ENCODE data around the gene DIPK2B. TPM values are rescaled to one million over a fixed set of nuclear protein-coding genes. Genes with fewer than 3 reads are reported as not detected.

The DIPK2B gene, protein sequence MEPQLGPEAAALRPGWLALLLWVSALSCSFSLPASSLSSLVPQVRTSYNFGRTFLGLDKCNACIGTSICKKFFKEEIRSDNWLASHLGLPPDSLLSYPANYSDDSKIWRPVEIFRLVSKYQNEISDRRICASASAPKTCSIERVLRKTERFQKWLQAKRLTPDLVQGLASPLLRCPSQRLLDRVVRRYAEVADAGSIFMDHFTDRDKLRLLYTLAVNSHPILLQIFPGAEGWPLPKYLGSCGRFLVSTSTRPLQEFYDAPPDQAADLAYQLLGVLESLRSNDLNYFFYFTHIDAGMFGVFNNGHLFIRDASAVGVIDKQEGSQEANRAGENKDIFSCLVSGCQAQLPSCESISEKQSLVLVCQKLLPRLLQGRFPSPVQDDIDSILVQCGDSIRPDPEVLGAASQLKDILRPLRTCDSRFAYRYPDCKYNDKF
- 10 to 100 TPM in 1 of 7 donors, 1 to 10 TPM in 6; 1.9 to 19.1 (median 4.0) TPM for total RNA-seq
- polyA plus RNA-seq = 1 to 10 TPM in 2 of 3 donors, under 1 TPM in 1; 0.96 to 2.2 (median 2.0) TPM
- long read RNA-seq, donor 1, full-length matches to known transcripts = 2 of 2 reads
- long read RNA-seq, donor 1, partial matches to known transcripts = 0 of 2 reads
- long read RNA-seq, donor 1, other reads (novel, unspliced or antisense) = 0 of 2 reads
- long read RNA-seq, donor 2, full-length matches to known transcripts = 6 of 6 reads
- long read RNA-seq, donor 2, partial matches to known transcripts = 0 of 6 reads
- long read RNA-seq, donor 2, other reads (novel, unspliced or antisense) = 0 of 6 reads

DNA sequence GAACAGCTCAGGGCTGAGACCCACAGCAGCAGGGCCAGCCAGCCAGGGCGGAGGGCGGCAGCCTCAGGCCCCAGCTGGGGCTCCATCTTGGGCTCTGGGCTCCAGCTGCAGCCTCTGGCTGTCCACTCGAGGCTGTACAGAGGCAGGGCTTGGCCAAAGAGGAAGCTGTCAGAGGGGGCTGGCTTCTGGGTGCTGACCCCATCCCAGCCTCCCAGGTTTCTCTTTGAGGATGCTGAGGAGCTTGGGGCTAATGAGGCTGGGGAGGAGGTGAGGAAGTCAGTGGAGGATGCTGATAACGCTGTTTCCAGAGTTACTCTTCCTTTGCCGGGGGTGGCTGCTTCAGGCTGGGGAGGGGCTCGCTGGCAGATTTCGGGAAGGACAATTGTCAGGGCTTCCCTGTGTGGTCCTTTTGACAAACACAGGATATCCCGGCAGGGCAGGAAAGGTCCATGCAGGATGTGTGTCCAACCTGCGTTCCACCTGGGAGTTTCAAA is at the start of gene DIPK2B:
TSS of gene DIPK2B (minus strand) at position 136 of the 494 bp plus-strand sequence. CDS start at position 86, 50 bp downstream.
- Histone ChIP-seq H3K4me3 (peak within 1 kb of the TSS in 1 of 8 donors; percentile 40), H3K9me3 (peaks cover 0 to 9% (median 0%) of the 10 kb centered on the region in 8 donors), H3K27ac (peak within 1 kb of the TSS in 2 of 8 donors; percentile 20 to 49), H3K27me3 (replicated peaks in 1 of 7) (peaks cover 0 to 39% (median 7%) of the 10 kb centered on the region in 7 donors), H3K36me3 (no peaks in the 10 kb centered on the region), H3K4me1 (no peaks in the 10 kb centered on the region)
- 22 to 67% (median 32%) methylated on average over 3 to 9 of the region's 9 CpGs for WGBS, 5 donors
- DNase-seq = no peak
- TF ChIP-seq POLR2AphosphoS5 (IDR thresholded peaks at IDR 0.05) (peak; percentile 10 to 21 (median 19)), POLR2A (IDR thresholded peaks at IDR 0.05) (no peak)
- TF ChIP-seq, protein P1, sequence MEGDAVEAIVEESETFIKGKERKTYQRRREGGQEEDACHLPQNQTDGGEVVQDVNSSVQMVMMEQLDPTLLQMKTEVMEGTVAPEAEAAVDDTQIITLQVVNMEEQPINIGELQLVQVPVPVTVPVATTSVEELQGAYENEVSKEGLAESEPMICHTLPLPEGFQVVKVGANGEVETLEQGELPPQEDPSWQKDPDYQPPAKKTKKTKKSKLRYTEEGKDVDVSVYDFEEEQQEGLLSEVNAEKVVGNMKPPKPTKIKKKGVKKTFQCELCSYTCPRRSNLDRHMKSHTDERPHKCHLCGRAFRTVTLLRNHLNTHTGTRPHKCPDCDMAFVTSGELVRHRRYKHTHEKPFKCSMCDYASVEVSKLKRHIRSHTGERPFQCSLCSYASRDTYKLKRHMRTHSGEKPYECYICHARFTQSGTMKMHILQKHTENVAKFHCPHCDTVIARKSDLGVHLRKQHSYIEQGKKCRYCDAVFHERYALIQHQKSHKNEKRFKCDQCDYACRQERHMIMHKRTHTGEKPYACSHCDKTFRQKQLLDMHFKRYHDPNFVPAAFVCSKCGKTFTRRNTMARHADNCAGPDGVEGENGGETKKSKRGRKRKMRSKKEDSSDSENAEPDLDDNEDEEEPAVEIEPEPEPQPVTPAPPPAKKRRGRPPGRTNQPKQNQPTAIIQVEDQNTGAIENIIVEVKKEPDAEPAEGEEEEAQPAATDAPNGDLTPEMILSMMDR (IDR thresholded peaks at IDR 0.05 in 8 of 11, conservative IDR thresholded peaks at IDR 0.05 in 3 of 11) = no peak
- intact Hi-C loops (cut with DNase I; ENCODE audit: low total_unique reads) = no loop called here

DNA sequence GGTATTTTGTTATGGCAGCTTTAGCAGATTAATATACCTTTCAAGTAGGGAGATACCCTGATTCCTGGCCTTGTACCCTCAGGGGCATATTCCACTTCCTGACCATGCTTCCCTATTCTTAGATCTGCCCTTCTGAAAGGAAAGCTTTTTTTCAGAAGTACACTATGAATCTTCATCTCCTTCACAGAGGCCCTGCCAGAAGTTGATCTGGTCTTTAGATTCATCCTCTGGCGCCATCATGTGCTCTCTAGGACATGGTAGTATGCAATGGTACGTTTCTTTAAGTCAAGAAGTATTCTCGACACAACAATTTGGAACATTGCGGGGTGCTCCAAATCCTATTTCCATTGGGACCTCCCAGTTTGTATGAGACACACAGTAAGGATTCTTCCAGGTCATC is 39.6 kb upstream of the DIPK2B start:
- Histone ChIP-seq H3K9me3 (peaks cover 0 to 4% (median 0%) of the 10 kb centered on the region in 8 donors), H3K27ac (no peak overlapping the region), H3K4me1 (no peaks in the 10 kb centered on the region), H3K27me3 (replicated peaks in 1 of 7) (no peaks in the 10 kb centered on the region), H3K36me3 (no peaks in the 10 kb centered on the region), H3K4me3 (no peak overlapping the region)
- intact Hi-C loops (cut with DNase I; ENCODE audit: low total_unique reads) = no loop called here
- TF ChIP-seq POLR2A (IDR thresholded peaks at IDR 0.05) = no peak
- TF ChIP-seq, protein P1 (IDR thresholded peaks at IDR 0.05 in 8 of 11, conservative IDR thresholded peaks at IDR 0.05 in 3 of 11) = no peak
- TF ChIP-seq POLR2AphosphoS5 (IDR thresholded peaks at IDR 0.05) = no peak
- DNase-seq = no peak
- 73 to 95% (median 89%) methylated on average over 4 of the region's 4 CpGs for WGBS, 5 donors

DNA sequence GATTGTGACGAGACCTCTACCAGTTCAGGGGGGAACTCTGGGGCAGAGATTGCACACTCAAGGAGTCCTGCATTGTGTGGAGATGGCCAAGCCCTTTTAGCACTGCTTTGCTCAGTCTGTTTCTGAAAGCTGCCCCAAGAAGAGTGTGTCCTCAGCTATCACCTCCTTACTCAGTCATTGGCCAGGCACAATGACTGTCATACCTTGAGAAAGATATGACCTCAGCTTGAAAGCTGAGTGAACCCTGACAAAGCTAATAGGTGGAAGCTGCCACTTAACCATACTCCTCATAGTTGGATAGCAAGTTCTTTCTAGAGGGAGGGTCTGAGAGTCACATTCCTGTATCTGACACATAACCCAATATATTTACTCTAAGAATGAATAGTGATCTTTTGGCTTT is 37.8 kb upstream of the DIPK2B start:
- 11 to 44% (median 38%) methylated on average over 1 of the region's 1 CpG for WGBS, 5 donors
- TF ChIP-seq POLR2A (IDR thresholded peaks at IDR 0.05) (no peak), POLR2AphosphoS5 (IDR thresholded peaks at IDR 0.05) (no peak)
- TF ChIP-seq, protein P1 (IDR thresholded peaks at IDR 0.05 in 8 of 11, conservative IDR thresholded peaks at IDR 0.05 in 3 of 11) = no peak
- Histone ChIP-seq H3K36me3 (no peaks in the 10 kb centered on the region), H3K4me3 (no peak overlapping the region), H3K9me3 (no peaks in the 10 kb centered on the region), H3K4me1 (no peaks in the 10 kb centered on the region), H3K27me3 (replicated peaks in 1 of 7) (no peaks in the 10 kb centered on the region), H3K27ac (no peak overlapping the region)
- no peak for DNase-seq
- intact Hi-C loops (cut with DNase I; ENCODE audit: low total_unique reads) = no loop called here

Measured in spleen (tissue), 13 donors.